Peyer's patch (tissue), 4 donors: ENCODE measurements around the gene MUC5B. TPM values are rescaled to one million over a fixed set of nuclear protein-coding genes. Genes with fewer than 3 reads are reported as not detected.

Source experiments
- DNase-seq, 3 donors: peaks; one replicate each; pipeline ENCODE4 v3.0.0-alpha.2; 2017 to 2019
- H3K27ac ChIP-seq, 4 donors: fragments of 200-600 bp; sonication (generic); one replicate each; pipeline ENCODE4 v1.5.1; 2016 to 2019
- H3K27me3 ChIP-seq, 2 donors: fragments of 200-600 bp; sonication (generic); one replicate each; pipeline ENCODE4 v1.5.1; 2019
- H3K36me3 ChIP-seq, 3 donors: fragments of 200-600 bp; sonication (generic); one replicate each; pipeline ENCODE4 v1.5.1; 2016 to 2019
- H3K4me1 ChIP-seq, 4 donors: fragments of 200-600 bp; sonication (generic); one replicate each; pipeline ENCODE4 v1.5.1; 2016 to 2019
- H3K4me3 ChIP-seq, 4 donors: fragments of 200-600 bp; sonication (generic); 1 replicate in 3 of 4; 2 replicates in 1 of 4; pipeline ENCODE4 v1.5.1; 2016 to 2019; ENCODE audit warnings: mild to moderate bottlenecking in 1 of 4
- H3K9me3 ChIP-seq, 4 donors: fragments of 200-600 bp; sonication (generic); one replicate each; pipeline ENCODE4 v1.5.1; 2016 to 2019; ENCODE audit warnings: mild to moderate bottlenecking in 1 of 4
- CTCF ChIP-seq, 6 experiments: fragments of 450-650 bp in 4 of 6; fragments of 200-600 bp in 2 of 6; sonication (generic) in 1 of 6; IDR thresholded peaks; one replicate each; pipeline ENCODE4 v1.5.1; 2017 to 2019; ENCODE audit warnings: antibody characterized with exemption in 6 of 6, mild to moderate bottlenecking in 3 of 6, moderate library complexity in 1 of 6
- POLR2A ChIP-seq, 2 donors: fragments of 450-650 bp; IDR thresholded peaks; one replicate each; pipeline ENCODE4 v1.5.1; 2017; ENCODE audit warnings: antibody characterized with exemption in 2 of 2, mild to moderate bottlenecking in 2 of 2, moderate library complexity in 2 of 2
- total RNA-seq, 4 donors: library from RNA; depleted of rRNA; stranded (reverse); fragments of >200 nt; gene quantifications; one replicate each; pipeline ENCODE4 v1.1.0, GENCODE V29; 2016

Gene MUC5B
- total RNA-seq, 4 donors from 2014 or later: 0.18 to 25.6 (median 10.5) TPM

GRCh38 chr11:1296287-1296686, 73.4 kb downstream of the MUC5B start:
- H3K4me3 ChIP-seq: no peak overlapping the region
- TF ChIP-seq CTCF (IDR thresholded peaks at IDR 0.05) (no peak), POLR2A (IDR thresholded peaks at IDR 0.05) (no peak)
- DNase-seq: no peak
- H3K27ac ChIP-seq: no peak overlapping the region
- peaks cover 0 to 37% (median 8%) of the 10 kb centered on the region in 4 donors for H3K4me1 ChIP-seq
- peaks cover 0 to 34% (median 0%) of the 10 kb centered on the region in 3 donors for H3K36me3 ChIP-seq
- no peaks in the 10 kb centered on the region for H3K27me3 ChIP-seq
- no peaks in the 10 kb centered on the region for H3K9me3 ChIP-seq

- DNase-seq: peak in 2 of 3 donors; percentile 43 to 44
- Histone ChIP-seq H3K36me3 (peaks cover 0 to 33% (median 0%) of the 10 kb centered on the region in 3 donors), H3K4me1 (peaks cover 0 to 45% (median 8%) of the 10 kb centered on the region in 4 donors), H3K4me3 (no peak overlapping the region), H3K27me3 (no peaks in the 10 kb centered on the region), H3K9me3 (no peaks in the 10 kb centered on the region), H3K27ac (peak overlapping the region in 1 of 4 donors; percentile 67)
- TF ChIP-seq CTCF (IDR thresholded peaks at IDR 0.05) (no peak), POLR2A (IDR thresholded peaks at IDR 0.05) (no peak)
These were observed 74.2 kb downstream of the MUC5B start for GRCh38 chr11:1297011-1297575.

GRCh38 chr11:1297576-1298473, 75.0 kb downstream of the MUC5B start:
- Histone ChIP-seq H3K4me1 (peaks cover 0 to 52% (median 8%) of the 10 kb centered on the region in 4 donors), H3K4me3 (no peak overlapping the region), H3K36me3 (peaks cover 0 to 26% (median 0%) of the 10 kb centered on the region in 3 donors), H3K27ac (peak overlapping the region in 2 of 4 donors; percentile 56 to 67), H3K27me3 (no peaks in the 10 kb centered on the region), H3K9me3 (no peaks in the 10 kb centered on the region)
- TF ChIP-seq POLR2A (IDR thresholded peaks at IDR 0.05) (no peak), CTCF (IDR thresholded peaks at IDR 0.05) (no peak)
- peak in 2 of 3 donors; percentile 62 to 79 for DNase-seq

- no peaks in the 10 kb centered on the region for H3K9me3 ChIP-seq
- no peak overlapping the region for H3K4me3 ChIP-seq
- H3K27me3 ChIP-seq: no peaks in the 10 kb centered on the region
- peaks cover 0 to 15% (median 0%) of the 10 kb centered on the region in 3 donors for H3K36me3 ChIP-seq
- peak; percentile 28 to 92 (median 84) for DNase-seq
- peaks cover 0 to 63% (median 11%) of the 10 kb centered on the region in 4 donors for H3K4me1 ChIP-seq
- TF ChIP-seq CTCF (IDR thresholded peaks at IDR 0.05) (no peak), POLR2A (IDR thresholded peaks at IDR 0.05) (no peak)
- H3K27ac ChIP-seq: peak overlapping the region in 2 of 4 donors; percentile 55 to 63
These were observed 76.0 kb downstream of the MUC5B start for GRCh38 chr11:1298695-1299492.

GRCh38 chr11:1299621-1300020, 76.8 kb downstream of the MUC5B start:
- H3K27ac ChIP-seq: peak overlapping the region in 2 of 4 donors; percentile 55 to 63
- peaks cover 0 to 69% (median 14%) of the 10 kb centered on the region in 4 donors for H3K4me1 ChIP-seq
- peak in 2 of 3 donors; percentile 44 to 45 for DNase-seq
- H3K9me3 ChIP-seq: no peaks in the 10 kb centered on the region
- H3K36me3 ChIP-seq: peaks cover 0 to 11% (median 0%) of the 10 kb centered on the region in 3 donors
- no peak overlapping the region for H3K4me3 ChIP-seq
- H3K27me3 ChIP-seq: no peaks in the 10 kb centered on the region
- TF ChIP-seq CTCF (IDR thresholded peaks at IDR 0.05) (no peak), POLR2A (IDR thresholded peaks at IDR 0.05) (no peak)
